NCI-H82 treated with DMSO at 0.1 percent for 48 hours (cell line): ENCODE data around the gene HOXD12.

Experiments
- DNase-seq: peaks from one replicate; lab custom pipeline; 2025; ENCODE audit not compliant: unreplicated experiment; lab: John Stamatoyannopoulos, UW

The HOXD12 gene

GRCh38 chr2:176080540-176081375 lies 18.8 kb upstream of the HOXD12 start:
- no peak for DNase-seq

- no peak for DNase-seq
These were observed 18.2 kb upstream of the HOXD12 start for GRCh38 chr2:176081376-176081836.

- DNase-seq = no peak
These were observed 17.6 kb upstream of the HOXD12 start for GRCh38 chr2:176081837-176082524.

- no peak for DNase-seq
These were observed 17.1 kb upstream of the HOXD12 start for GRCh38 chr2:176082525-176082823.

- DNase-seq = no peak
These were observed 16.5 kb upstream of the HOXD12 start for GRCh38 chr2:176082824-176083751.

GRCh38 chr2:176083796-176084261 lies 15.8 kb upstream of the HOXD12 start, which contains the start of gene EVX2:
EVX2 (minus strand) TSS chr2:176083962; CDS start chr2:176083776, 186 bp downstream.
- DNase-seq = no peak

GRCh38 chr2:176084611-176085119 lies 14.9 kb upstream of the HOXD12 start:
- DNase-seq = no peak

GRCh38 chr2:176085120-176085788 lies 14.3 kb upstream of the HOXD12 start:
- DNase-seq = no peak

GRCh38 chr2:176085861-176086771 lies 13.5 kb upstream of the HOXD12 start:
- peak; percentile 28 for DNase-seq

- no peak for DNase-seq
These were observed 12.1 kb upstream of the HOXD12 start for GRCh38 chr2:176087330-176088047.

GRCh38 chr2:176088048-176088936 lies 11.3 kb upstream of the HOXD12 start:
- peak; percentile 44 for DNase-seq

- DNase-seq = no peak
These were observed 10.4 kb upstream of the HOXD12 start for GRCh38 chr2:176088937-176089842.

- DNase-seq = no peak
These were observed 9.7 kb upstream of the HOXD12 start for GRCh38 chr2:176089843-176090395.

- DNase-seq = no peak
These were observed 8.7 kb upstream of the HOXD12 start for GRCh38 chr2:176090862-176091261.

GRCh38 chr2:176091329-176092258 lies 8.0 kb upstream of the HOXD12 start:
- DNase-seq = no peak
